ENCODE measurements around the gene ENOX2. TPM values are rescaled to one million over a fixed set of nuclear protein-coding genes. Genes with fewer than 3 reads are reported as not detected.

Gene ENOX2
- total and polyA plus RNA-seq, 2 of the 13 experiments (the other 11 are each of a cell fraction or from before 2014, with no cell fraction given): 5.9 to 8.5 TPM

DNA sequence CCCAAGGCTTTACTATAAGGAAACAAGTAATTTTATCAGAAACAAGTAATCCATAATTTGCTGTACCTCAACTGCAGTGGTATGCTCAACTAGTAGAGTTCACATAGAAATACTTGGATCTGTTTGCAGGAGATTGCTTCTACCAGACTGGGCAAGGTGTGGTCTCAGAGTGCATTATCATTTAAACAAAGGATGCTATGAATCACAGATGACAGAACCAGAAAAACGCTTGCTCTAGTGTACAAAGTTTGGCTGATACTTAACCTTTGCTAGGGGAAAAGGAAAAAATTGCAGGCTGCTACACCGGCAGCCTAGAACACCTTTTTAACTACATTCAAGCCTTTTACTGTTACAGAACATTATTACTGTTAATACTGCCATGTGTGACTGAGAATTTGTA, 97.1 kb downstream of the ENOX2 start:
- in situ Hi-C loops (cut with HindIII; ENCODE audit: extremely low pct_ligation_motif_present, low pct_unique_long_range_greater_than_20kb): no loop called here

More for the DNA sequence above, 97.1 kb downstream of the ENOX2 start:
- H3K27me3 ChIP-seq (ENCODE audit: control insufficient read depth in 1 of 2, insufficient read depth in 2 of 2, low read length in 2 of 2): no peaks in the 10 kb centered on the region
- FAIRE-seq (no peak), DNase-seq (ENCODE audit: low spot score) (no peak), ATAC-seq (no peak)
- no peak overlapping the region for H3K4me3 ChIP-seq (replicated peaks in 1 of 3; ENCODE audit: insufficient read depth in 1 of 3, low read depth in 2 of 3, low read length in 3 of 3)
- H2AFZ ChIP-seq (ENCODE audit: low read length): no peak overlapping the region
- ChIA-PET POLR2A (no interaction called here), CTCF (ENCODE audit: low intra/inter-chr PET ratio, low total read pairs) (no interaction called here)
- H3K27ac ChIP-seq (ENCODE audit: extremely low read length, insufficient read depth, low read length): no peak overlapping the region
- 79% methylated on average over 2 of the region's 2 CpGs for WGBS (ENCODE audit: low lambda C conversion rate)
- H4K20me1 ChIP-seq (ENCODE audit: insufficient read depth, low read length): no peaks in the 10 kb centered on the region
- no TSS peak for BruUV-seq (replicated peaks)
- H3K4me2 ChIP-seq (ENCODE audit: low read depth, low read length): no peak overlapping the region
- H3K36me3 ChIP-seq (replicated peaks in 1 of 2; ENCODE audit: control insufficient read depth in 1 of 2, insufficient read depth in 2 of 2, low read length in 2 of 2): no peaks in the 10 kb centered on the region
- intact Hi-C loops (cut with micrococcal nuclease; ENCODE audit: unreplicated experiment): no loop called here
- H3K9me3 ChIP-seq (ENCODE audit: low read length): no peaks in the 10 kb centered on the region
- no peaks in the 10 kb centered on the region for H3K79me2 ChIP-seq (ENCODE audit: insufficient read depth, low read length)
- H3K9ac ChIP-seq (ENCODE audit: insufficient read depth, low read depth, low read length): no peak overlapping the region
- TF ChIP-seq WIZ (CRISPR knock-in tag; IDR thresholded peaks at IDR 0.05): no peak
- no peak for TF ChIP-seq ZNF431 (CRISPR knock-in tag; IDR thresholded peaks at IDR 0.05; ENCODE audit: borderline replicate concordance, low read depth)
- TF ChIP-seq ZNF101 (CRISPR knock-in tag; IDR thresholded peaks at IDR 0.05; ENCODE audit: borderline replicate concordance, low read depth): no peak
- TF ChIP-seq, protein P1, sequence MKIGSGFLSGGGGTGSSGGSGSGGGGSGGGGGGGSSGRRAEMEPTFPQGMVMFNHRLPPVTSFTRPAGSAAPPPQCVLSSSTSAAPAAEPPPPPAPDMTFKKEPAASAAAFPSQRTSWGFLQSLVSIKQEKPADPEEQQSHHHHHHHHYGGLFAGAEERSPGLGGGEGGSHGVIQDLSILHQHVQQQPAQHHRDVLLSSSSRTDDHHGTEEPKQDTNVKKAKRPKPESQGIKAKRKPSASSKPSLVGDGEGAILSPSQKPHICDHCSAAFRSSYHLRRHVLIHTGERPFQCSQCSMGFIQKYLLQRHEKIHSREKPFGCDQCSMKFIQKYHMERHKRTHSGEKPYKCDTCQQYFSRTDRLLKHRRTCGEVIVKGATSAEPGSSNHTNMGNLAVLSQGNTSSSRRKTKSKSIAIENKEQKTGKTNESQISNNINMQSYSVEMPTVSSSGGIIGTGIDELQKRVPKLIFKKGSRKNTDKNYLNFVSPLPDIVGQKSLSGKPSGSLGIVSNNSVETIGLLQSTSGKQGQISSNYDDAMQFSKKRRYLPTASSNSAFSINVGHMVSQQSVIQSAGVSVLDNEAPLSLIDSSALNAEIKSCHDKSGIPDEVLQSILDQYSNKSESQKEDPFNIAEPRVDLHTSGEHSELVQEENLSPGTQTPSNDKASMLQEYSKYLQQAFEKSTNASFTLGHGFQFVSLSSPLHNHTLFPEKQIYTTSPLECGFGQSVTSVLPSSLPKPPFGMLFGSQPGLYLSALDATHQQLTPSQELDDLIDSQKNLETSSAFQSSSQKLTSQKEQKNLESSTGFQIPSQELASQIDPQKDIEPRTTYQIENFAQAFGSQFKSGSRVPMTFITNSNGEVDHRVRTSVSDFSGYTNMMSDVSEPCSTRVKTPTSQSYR (CRISPR knock-in tag; IDR thresholded peaks at IDR 0.05; ENCODE audit: borderline replicate concordance): no peak
- no peak for TF ChIP-seq SIX4 (CRISPR knock-in tag; IDR thresholded peaks at IDR 0.05)
- no peak for TF ChIP-seq RBM39 (IDR thresholded peaks at IDR 0.05; ENCODE audit: low read depth, low read length, poor library complexity, severe bottlenecking)
- no peak for TF ChIP-seq GTF3A (CRISPR knock-in tag; conservative IDR thresholded peaks at IDR 0.05)
- no peak for TF ChIP-seq ERF (CRISPR knock-in tag; IDR thresholded peaks at IDR 0.05)
- TF ChIP-seq, protein P2, sequence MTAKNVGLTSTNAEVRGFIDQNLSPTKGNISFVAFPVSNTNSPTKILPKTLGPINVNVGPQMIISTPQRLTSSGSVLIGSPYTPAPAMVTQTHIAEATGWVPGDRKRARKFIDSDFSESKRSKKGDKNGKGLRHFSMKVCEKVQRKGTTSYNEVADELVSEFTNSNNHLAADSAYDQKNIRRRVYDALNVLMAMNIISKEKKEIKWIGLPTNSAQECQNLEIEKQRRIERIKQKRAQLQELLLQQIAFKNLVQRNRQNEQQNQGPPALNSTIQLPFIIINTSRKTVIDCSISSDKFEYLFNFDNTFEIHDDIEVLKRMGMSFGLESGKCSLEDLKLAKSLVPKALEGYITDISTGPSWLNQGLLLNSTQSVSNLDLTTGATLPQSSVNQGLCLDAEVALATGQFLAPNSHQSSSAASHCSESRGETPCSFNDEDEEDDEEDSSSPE (CRISPR knock-in tag; IDR thresholded peaks at IDR 0.05): no peak
- TF ChIP-seq HNF4A (CRISPR knock-in tag; IDR thresholded peaks at IDR 0.05): no peak
- no peak for TF ChIP-seq LRRFIP1 (CRISPR knock-in tag; conservative IDR thresholded peaks at IDR 0.05)
- no peak for TF ChIP-seq ZNF589 (CRISPR knock-in tag; conservative IDR thresholded peaks at IDR 0.05)
- TF ChIP-seq ZNF333 (CRISPR knock-in tag; IDR thresholded peaks at IDR 0.05; ENCODE audit: borderline replicate concordance): no peak
- TF ChIP-seq FOXP1 (IDR thresholded peaks at IDR 0.05): no peak
- TF ChIP-seq FOXP1 (CRISPR knock-in tag; IDR thresholded peaks at IDR 0.05): no peak
- TF ChIP-seq ZNF746 (CRISPR knock-in tag; IDR thresholded peaks at IDR 0.05): no peak
- TF ChIP-seq, protein P3, sequence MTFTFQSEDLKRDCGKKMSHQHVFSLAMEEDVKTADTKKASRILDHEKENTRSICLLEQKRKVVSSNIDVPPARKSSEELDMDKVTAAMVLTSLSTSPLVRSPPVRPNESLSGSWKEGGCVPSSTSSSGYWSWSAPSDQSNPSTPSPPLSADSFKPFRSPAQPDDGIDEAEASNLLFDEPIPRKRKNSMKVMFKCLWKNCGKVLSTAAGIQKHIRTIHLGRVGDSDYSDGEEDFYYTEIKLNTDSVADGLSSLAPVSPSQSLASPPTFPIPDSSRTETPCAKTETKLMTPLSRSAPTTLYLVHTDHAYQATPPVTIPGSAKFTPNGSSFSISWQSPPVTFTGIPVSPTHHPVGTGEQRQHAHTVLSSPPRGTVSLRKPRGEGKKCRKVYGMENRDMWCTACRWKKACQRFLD (CRISPR knock-in tag; IDR thresholded peaks at IDR 0.05; ENCODE audit: borderline replicate concordance): no peak
- no peaks in the 10 kb centered on the region; the same call in 1 of the 2 replicates for H3K4me1 ChIP-seq (ENCODE audit: insufficient read depth, low read length)

All from HepG2 (cell line).